ENCODE data around the gene MVP. TPM values are rescaled to one million over a fixed set of nuclear protein-coding genes. Genes with fewer than 3 reads are reported as not detected.
"Not testable (repeated sequence)": the region's sequence is repeated elsewhere in the genome, so short reads cannot be mapped to it uniquely, and the experiment has no call there.

The MVP gene
- total RNA-seq, 3 donors from 2014 or later, result 307 to 552 (median 529) TPM

DNA sequence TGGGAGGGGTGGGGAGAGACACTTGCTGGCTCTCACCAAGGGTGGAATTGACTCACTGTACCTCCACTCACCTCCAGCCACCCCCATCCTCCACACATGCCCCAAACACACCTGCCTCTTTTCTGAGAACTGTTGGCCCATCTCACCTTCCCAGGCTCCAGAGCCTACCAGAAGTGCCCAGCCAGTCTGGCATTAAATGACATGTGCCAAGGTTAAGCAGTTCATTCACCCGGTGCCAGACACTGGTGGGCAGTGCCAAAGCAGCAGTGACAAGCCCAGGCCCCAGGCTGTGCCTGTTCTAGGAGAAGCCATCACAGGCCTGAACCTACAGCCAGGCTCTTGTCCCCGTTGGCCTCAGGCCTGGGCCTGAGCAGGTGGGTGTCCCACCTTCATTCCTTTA, 11.2 kb downstream of the MVP start:
- DNase-seq (no peak), ATAC-seq (no peak)
- TF ChIP-seq, protein P1, sequence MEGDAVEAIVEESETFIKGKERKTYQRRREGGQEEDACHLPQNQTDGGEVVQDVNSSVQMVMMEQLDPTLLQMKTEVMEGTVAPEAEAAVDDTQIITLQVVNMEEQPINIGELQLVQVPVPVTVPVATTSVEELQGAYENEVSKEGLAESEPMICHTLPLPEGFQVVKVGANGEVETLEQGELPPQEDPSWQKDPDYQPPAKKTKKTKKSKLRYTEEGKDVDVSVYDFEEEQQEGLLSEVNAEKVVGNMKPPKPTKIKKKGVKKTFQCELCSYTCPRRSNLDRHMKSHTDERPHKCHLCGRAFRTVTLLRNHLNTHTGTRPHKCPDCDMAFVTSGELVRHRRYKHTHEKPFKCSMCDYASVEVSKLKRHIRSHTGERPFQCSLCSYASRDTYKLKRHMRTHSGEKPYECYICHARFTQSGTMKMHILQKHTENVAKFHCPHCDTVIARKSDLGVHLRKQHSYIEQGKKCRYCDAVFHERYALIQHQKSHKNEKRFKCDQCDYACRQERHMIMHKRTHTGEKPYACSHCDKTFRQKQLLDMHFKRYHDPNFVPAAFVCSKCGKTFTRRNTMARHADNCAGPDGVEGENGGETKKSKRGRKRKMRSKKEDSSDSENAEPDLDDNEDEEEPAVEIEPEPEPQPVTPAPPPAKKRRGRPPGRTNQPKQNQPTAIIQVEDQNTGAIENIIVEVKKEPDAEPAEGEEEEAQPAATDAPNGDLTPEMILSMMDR (IDR thresholded peaks at IDR 0.05), result no peak
- Histone ChIP-seq H3K36me3 (ENCODE audit: low read depth) (peaks cover 10% of the 10 kb centered on the region), H3K4me3 (no peak overlapping the region), H3K9me3 (no peaks in the 10 kb centered on the region), H3K4me1 (ENCODE audit: low read depth) (peaks cover 37% of the 10 kb centered on the region)
- intact Hi-C loops (cut with DNase I, micrococcal nuclease), result no loop called here

DNA sequence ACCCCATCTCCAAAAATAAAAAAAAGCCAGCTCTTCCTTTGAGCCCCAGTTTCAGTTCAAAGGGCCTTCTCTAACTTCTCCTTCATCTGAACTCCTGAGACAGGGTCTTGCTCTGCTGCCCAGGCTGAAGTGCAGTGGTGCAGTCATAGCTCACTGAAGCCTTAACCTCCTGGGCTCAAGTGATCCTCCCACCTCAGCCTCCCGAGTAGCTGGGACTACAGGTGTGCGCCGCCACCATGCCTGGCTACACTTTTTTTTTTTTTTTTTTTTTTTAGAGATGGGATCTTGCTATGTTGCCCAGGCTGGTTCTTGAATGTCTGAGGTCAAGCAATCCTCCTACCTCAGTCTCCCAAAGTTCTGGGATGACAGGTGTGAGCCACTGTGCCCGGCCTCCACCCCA, 13.0 kb downstream of the MVP start:
- intact Hi-C loops (cut with DNase I, micrococcal nuclease); H3K9me3 ChIP-seq; H3K4me3 ChIP-seq; ATAC-seq; DNase-seq: not testable (repeated sequence)
- H3K36me3 ChIP-seq (ENCODE audit: low read depth), result peaks cover 22% of the 10 kb centered on the region
- peaks cover 20% of the 10 kb centered on the region for H3K4me1 ChIP-seq (ENCODE audit: low read depth)

DNA sequence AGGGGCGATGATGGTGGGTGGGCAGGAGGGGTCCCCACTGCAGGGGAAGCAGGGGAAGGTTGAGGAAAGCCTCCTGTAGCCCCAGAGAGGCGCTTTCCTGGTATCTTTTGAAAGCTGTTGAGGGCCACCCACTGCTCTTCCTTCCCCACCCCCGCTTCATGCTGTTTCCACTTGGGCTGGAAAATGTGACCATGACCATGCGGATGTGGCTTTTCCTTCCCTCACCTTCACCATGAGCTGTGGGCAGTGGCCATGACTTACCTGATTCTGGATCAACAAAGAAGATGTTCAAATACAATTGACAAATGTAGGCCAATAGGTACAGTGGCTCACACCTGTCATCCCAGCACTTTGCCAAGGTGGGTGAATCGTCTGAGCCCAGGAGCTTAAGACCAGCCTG, 13.8 kb downstream of the MVP start:
- ATAC-seq (no peak), DNase-seq (no peak)
- TF ChIP-seq, protein P1 (IDR thresholded peaks at IDR 0.05), result no peak

DNA sequence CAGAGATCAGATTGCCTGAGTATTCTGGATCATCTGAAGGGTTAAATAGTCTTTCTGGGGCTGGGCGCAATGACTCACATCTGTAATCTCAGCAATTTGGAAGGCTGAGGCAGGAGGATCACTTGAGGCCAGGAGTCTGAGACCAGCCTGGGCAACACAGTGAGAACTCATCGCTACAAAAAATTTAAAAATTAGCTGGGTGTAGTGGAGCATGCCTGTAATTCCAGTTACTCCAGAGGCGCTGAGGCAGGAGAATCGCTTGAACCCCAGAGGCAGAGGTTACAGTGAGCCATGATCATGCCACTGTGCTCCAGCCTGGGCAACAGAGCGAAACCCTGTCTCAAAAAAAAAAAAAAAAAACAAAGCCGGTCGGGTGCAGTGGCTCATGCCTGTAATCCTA, 15.7 kb downstream of the MVP start:
- intact Hi-C loops (cut with DNase I, micrococcal nuclease), result no loop called here
- Histone ChIP-seq H3K36me3 (ENCODE audit: low read depth) (peaks cover 29% of the 10 kb centered on the region), H3K9me3 (no peaks in the 10 kb centered on the region), H3K4me3 (no peak overlapping the region), H3K4me1 (ENCODE audit: low read depth) (no peaks in the 10 kb centered on the region)
- ATAC-seq (no peak), DNase-seq (no peak)
- TF ChIP-seq, protein P1 (IDR thresholded peaks at IDR 0.05), result no peak

More for the DNA sequence above, 13.8 kb downstream of the MVP start:
- intact Hi-C loops (cut with DNase I, micrococcal nuclease), result no loop called here
- Histone ChIP-seq H3K4me3 (no peak overlapping the region), H3K9me3 (no peaks in the 10 kb centered on the region), H3K36me3 (ENCODE audit: low read depth) (peaks cover 25% of the 10 kb centered on the region), H3K4me1 (ENCODE audit: low read depth) (peaks cover 11% of the 10 kb centered on the region)

DNA sequence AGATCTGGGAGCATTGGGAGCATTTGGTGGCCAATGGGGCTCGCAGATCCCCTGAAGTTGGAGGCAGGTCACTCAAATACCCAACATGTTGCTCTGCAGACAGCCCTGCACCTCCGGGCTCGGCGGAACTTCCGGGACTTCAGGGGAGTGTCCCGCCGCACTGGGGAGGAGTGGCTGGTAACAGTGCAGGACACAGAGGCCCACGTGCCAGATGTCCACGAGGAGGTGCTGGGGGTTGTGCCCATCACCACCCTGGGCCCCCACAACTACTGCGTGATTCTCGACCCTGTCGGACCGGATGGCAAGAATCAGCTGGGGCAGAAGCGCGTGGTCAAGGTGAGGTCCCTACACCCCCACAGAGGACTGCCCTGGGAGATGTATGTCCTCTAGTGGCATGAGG, 16.4 kb downstream of the MVP start:
- Histone ChIP-seq H3K4me1 (ENCODE audit: low read depth) (no peaks in the 10 kb centered on the region), H3K36me3 (ENCODE audit: low read depth) (peaks cover 33% of the 10 kb centered on the region), H3K4me3 (no peak overlapping the region), H3K9me3 (no peaks in the 10 kb centered on the region)
- intact Hi-C loops (cut with DNase I, micrococcal nuclease), result no loop called here
- peak; percentile 12 for ATAC-seq
- DNase-seq, result no peak
- TF ChIP-seq, protein P1 (IDR thresholded peaks at IDR 0.05), result no peak

DNA sequence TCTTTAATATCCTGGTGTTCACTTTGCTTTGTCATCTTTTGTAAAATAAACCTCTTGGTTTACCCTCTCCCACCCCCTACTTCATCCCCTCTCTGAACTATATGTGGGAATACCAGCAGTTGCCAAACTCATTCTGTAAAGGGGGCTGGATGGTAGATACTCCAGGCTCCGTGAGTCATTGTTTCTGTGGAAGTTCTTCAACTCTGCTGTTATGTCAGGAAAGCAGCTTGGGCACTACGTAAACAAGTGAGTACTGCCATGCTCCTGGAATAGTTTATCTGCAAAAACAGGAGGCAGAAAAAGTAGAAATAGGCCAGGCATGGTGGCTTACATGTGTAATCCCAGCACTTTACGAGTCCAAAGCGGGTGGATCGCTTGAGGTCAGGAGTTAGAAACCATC, 17.6 kb downstream of the MVP start:
- Histone ChIP-seq H3K4me1 (ENCODE audit: low read depth) (no peaks in the 10 kb centered on the region), H3K4me3 (no peak overlapping the region), H3K9me3 (no peaks in the 10 kb centered on the region), H3K36me3 (ENCODE audit: low read depth) (peaks cover 42% of the 10 kb centered on the region)
- no peak for DNase-seq
- TF ChIP-seq, protein P1 (IDR thresholded peaks at IDR 0.05), result no peak
- intact Hi-C loops (cut with DNase I, micrococcal nuclease), result no loop called here
- no peak for ATAC-seq
